A549 (cell line): Measurements from ENCODE around the gene RHOBTB1.

Experiments used
- CEBPB ChIP-seq, 2 experiments: fragments of >200 bp in 1 of 2; sonication (Bioruptor Twin) in 1 of 2; formaldehyde crosslinking in 1 of 2; IDR thresholded peaks; 2 replicates each; pipeline ENCODE4 v1.6.1; 2012 to 2016
- EHMT2 ChIP-seq: fragments of 200-600 bp; sonication (generic); IDR thresholded peaks from 2 replicates; pipeline ENCODE4 v1.6.1; 2016; ENCODE audit warnings: antibody characterized with exemption, low read depth, mild to moderate bottlenecking, moderate library complexity
- ELK1 ChIP-seq: fragments of 150-350 bp; IDR thresholded peaks from 2 replicates; pipeline ENCODE4 v1.6.1; 2014; ENCODE audit warnings: low read depth, mild to moderate bottlenecking, low read length
- JUN ChIP-seq, 2 experiments: fragments of >200 bp; sonication (Bioruptor Twin); formaldehyde crosslinking; IDR thresholded peaks; 2 replicates in 1 of 2; 3 replicates in 1 of 2; pipeline ENCODE4 v1.6.1; 2016 to 2017
- JUNB ChIP-seq: fragments of >200 bp; sonication (Bioruptor Twin); formaldehyde crosslinking; IDR thresholded peaks from 2 replicates; pipeline ENCODE4 v1.6.1; 2016
- POLR2A ChIP-seq: IDR thresholded peaks from 2 replicates; pipeline ENCODE4 v1.6.1; 2012; ENCODE audit warnings: mild to moderate bottlenecking, low read length
- TF ChIP-seq, protein P1 (sequence below): fragments of >200 bp; sonication (Bioruptor Twin); formaldehyde crosslinking; IDR thresholded peaks from 3 replicates; pipeline ENCODE4 v1.5.1; 2016
- TF ChIP-seq, protein P2 (sequence below): IDR thresholded peaks from 2 replicates; pipeline ENCODE4 v1.6.1; 2012

- TF ChIP-seq POLR2A (no peak), ELK1 (no peak), JUN (IDR thresholded peaks at IDR 0.05) (no peak), CEBPB (IDR thresholded peaks at IDR 0.05) (no peak), JUNB (no peak), EHMT2 (no peak)
- TF ChIP-seq, protein P1, sequence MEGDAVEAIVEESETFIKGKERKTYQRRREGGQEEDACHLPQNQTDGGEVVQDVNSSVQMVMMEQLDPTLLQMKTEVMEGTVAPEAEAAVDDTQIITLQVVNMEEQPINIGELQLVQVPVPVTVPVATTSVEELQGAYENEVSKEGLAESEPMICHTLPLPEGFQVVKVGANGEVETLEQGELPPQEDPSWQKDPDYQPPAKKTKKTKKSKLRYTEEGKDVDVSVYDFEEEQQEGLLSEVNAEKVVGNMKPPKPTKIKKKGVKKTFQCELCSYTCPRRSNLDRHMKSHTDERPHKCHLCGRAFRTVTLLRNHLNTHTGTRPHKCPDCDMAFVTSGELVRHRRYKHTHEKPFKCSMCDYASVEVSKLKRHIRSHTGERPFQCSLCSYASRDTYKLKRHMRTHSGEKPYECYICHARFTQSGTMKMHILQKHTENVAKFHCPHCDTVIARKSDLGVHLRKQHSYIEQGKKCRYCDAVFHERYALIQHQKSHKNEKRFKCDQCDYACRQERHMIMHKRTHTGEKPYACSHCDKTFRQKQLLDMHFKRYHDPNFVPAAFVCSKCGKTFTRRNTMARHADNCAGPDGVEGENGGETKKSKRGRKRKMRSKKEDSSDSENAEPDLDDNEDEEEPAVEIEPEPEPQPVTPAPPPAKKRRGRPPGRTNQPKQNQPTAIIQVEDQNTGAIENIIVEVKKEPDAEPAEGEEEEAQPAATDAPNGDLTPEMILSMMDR = no peak
- TF ChIP-seq, protein P2, sequence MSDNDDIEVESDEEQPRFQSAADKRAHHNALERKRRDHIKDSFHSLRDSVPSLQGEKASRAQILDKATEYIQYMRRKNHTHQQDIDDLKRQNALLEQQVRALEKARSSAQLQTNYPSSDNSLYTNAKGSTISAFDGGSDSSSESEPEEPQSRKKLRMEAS = no peak
Observed at GRCh38 chr10:60968504-60968903, 24.5 kb upstream of the RHOBTB1 start.
